Fibroblast of skin of scalp (primary cell): ENCODE measurements around the gene CD46.

Experiments used
- DNase-seq: peaks from one replicate; pipeline ENCODE4 v3.0.0-alpha.2; 2013

Gene CD46

DNA sequence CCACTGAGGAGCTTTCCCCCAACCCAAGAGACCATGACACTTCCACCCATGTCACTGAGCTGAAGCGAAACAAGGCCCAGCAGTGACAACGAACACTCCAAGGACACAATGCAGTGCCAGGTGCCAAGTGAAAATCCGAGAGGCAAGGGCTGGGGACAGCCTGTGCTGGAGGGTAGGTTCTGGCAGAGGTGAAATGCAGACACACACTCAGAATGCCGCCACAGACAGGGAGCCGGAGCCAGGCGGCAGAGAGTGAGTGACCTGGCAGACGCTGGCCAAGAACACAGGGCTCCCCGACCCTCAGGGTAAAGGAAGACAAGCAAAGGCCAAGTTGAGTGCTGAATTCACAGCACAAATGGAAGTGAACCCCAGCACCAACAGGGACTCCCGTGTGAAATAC is 78.9 kb downstream of the CD46 start:
- DNase-seq: no peak

DNA sequence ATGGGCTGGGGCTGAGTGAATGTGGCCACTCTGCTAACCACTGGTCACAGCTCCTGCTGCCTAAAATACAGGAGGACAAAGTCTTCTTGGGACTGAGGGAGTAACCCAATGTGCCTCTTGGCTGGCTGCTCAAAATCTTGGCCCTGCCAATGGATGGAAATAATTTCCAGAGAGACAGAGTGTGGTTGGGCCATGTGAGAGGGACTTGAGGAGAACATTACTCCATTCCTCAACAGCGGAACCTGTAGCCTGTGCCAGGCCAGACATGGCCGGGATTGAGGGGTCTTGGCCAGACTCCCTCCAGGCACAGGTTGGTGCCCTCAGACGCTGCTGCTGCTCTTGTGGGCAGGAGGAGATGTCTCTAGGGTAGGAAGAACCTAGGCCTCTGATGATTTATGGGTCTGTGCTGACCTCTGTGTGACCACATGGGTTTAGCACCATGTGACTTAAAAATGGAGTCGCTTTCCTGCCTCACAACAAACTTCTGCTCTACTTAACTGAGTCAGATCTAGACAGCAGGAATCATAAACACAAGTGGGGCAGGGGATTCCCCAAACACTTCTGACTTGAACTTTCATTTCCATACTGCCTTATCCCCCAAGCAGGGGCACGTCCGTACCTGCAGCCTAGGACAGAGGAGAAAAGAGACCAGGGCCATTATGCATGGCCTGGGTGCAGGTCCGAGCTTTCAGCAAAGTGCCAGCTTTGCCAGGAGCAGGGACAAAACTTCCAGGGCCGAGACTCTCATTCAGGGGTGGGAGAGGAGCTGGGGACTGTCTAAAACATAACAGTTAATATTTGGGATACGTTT is 79.9 kb downstream of the CD46 start:
- DNase-seq: no peak

DNA sequence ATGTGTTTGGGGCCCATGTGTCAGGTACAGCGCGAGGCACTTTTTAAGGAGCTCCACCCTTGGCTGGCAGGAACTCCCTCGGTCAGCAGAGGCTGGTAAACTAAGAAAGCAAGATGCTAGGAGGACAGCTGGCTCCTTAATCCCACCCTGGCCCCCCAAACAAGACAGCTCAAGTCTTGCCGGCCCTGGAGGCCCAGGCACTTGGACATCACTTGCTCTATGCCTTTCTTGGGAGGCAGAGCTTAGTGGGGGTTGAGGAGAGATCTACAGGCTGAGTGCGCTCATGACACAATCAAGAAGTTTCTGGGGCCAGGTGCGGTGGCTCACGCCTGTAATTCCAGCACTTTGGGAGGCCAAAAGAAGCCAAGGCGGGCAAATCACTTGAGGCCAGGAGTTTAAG is 80.9 kb downstream of the CD46 start:
- no peak for DNase-seq

DNA sequence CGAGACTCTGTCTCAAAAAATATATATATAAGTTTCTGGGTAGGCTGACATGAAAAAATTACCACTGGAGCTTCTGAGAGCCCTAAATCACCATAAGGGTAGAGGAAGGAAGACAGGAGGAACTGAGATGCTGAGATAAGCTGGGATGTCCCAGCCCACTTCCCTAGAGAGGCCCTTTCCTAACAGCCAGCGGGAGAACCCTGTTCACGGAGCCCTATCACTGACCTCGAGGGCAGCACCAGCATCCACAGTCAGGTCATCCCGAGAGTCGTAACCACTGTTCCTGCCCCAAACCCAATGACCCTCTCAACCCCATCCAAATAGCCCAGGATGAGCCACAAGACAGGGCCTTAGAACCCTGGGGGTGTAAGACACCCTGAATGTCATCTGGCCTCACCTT is 81.5 kb downstream of the CD46 start:
- no peak for DNase-seq

DNA sequence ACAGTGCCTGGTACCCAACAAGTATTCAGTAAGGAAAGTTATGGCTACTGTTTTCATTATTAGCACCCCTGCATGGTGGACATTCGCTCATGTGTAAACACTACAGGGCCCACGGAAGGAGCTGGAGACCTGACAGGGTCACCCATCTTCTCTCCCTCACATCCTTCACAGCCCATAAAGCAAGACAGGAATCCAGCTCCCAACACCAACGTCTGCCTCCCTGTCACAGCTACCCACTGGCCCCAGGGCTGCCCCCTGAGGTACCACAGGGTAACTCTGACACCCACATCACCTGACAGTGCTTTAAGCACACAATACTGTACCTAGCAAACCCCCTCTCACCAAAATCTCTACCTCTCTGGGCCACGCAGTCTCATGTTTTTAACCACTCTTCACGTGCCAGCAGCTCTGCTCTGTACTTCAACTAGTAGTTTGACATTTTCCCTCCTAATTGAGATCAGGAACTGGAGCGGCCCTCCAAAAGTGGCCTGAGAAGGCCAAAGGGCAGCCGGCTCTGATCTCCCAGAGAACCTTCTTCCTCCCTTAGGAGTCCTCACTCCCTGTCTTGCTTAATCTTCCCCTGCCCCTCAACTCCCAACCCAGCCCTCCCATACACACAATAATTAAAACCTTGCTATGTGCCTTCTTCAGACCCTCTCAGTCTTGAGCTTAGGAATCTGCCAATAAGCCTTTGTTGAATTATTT is 82.3 kb downstream of the CD46 start:
- DNase-seq: no peak

DNA sequence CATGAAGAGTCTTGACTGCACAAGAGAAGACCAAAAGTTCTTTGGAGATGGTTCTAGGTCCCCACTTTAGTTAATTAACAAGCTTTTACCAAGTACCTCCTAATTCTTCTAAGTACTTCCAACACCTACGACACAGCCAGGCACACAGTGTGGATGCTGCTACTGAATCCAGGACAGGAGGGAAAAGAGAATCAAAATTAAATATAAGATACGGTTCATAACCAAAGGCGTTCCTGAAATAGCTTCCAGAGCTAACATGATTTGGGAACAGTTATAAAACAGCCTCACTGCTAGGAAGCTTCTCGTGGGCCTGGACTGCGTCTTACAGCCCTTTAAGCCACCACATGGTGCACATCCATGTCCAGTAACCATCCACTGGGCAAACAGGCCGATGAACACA is 84.1 kb downstream of the CD46 start:
- DNase-seq: no peak

DNA sequence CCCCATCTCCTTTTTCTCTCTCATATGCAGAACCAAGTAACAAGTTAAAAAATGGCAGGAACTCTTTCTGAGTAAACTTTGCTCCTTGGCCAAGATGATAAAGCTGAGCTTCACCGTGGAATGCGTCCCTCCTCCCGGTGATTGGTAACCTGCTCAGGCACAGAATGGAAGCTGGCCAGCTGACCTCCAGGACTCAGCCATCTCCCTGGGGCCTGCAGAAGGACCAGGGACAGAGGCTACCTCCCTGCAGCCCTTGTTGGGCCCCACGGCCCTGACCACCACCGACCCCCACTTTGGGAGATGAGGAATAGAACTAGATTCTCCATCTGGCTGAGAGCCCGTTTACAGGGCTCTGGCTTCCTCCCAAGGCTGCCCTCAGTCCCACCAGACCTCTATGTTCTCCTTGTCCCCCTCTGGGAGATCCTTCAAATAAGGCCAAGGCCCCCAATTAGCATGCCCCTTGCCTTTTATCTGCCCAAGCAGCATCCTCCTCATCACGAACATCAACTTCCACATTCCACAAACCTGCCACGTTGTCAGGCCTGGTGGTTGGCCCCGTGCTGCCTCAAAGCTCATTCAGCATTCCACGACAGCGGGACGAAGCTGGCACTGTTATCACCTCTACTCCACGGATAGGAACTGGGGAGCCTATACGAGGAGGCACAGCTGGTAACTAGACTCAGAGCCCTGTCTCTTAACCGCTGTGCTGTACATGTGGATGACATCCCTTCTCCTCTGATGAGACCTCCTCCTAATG is 84.9 kb downstream of the CD46 start:
- no peak for DNase-seq

DNA sequence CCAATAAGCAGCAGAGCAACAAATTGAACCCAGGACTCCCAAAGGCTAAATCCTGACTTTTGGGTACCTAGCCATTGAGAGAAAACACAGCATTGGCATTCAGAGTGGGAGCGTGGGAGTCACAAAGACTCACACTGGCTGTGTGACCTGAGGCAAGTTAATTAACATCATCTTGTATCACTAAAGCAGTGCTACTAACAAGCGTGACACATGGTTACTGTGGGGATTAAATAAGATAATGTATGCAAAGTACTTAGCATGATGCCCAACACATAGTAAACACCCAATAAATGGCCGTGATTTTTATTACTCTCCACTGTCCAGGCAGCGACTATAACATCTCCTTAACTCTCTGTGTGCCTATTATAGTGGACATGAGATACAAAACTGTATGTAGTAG is 85.8 kb downstream of the CD46 start:
- no peak for DNase-seq

DNA sequence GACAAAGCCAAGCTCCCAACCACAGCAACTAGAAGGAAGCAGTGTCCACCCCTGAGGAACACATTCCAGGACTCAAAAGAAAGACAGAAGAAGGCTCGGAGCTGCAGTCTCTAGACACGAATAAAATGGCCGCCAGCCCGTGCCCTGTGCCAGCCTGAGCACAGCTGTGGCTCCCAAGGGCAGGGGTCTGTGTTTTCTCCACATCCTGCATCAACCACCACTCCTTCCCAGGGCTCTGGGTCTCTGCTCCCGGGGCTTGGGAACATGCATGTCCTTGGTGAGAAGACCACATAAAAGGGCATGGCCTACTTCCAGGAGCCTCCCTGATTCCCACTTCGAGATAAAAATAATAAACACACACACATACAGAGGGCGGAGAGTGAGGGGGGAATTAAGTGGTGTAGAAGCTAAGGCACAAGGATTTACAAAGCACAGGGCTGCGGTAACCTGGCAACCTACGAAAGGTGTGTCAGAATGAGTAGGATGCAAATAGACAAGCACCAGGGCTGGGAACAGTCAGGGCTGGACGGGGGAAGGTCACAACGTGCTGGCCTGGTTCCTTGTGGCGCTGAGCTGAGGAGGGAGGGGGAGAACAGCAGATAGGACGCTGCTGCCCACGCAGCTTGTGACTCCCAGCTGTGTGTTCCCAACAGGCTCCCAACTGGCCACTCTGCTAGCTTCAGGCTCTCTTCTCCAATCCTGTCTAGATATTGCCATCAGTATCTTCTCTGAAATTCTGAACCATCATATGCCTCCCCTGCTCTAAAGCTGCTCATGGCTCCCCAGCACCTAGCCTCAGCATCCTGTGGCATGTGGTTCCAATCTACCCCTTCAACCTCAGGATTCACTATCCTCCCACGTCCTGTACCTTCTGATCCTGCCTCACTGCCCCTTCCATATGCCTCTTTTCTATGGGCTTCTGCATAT is 86.6 kb downstream of the CD46 start:
- DNase-seq: no peak

DNA sequence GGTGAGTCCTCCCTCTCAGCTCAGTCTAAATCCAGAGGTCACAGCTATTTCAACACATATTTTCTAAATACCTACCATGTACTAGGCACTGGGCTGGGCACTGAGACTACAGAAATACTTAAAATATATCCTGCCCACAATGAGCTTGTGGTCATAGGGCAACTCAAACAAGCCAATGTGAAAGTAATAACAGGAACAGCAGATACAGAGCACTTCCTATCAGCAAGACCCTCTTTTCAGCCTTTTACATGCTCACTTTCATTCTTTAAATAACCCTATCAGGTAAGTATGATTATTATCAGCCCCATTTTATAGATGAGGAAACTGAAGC is 87.2 kb downstream of the CD46 start:
- no peak for DNase-seq

DNA sequence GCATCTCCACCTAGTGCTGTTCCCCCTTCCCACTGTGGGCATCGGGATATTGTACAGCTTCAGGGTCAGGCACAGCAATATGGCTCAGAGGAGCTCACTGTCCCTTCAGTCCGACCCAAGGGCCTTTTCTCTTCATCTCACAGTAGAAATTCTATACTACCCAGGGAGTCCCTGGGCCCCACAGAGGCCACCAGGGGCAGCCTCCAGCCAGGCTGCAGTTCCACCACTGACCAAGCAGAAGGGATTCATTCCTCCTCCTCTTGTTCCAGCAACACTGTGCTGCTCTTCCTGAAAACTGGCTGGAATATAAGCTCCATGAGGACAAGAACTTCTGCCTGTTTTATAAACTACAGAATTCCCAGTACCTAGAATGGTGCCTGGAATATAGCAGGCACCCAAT is 88.5 kb downstream of the CD46 start:
- DNase-seq: no peak

DNA sequence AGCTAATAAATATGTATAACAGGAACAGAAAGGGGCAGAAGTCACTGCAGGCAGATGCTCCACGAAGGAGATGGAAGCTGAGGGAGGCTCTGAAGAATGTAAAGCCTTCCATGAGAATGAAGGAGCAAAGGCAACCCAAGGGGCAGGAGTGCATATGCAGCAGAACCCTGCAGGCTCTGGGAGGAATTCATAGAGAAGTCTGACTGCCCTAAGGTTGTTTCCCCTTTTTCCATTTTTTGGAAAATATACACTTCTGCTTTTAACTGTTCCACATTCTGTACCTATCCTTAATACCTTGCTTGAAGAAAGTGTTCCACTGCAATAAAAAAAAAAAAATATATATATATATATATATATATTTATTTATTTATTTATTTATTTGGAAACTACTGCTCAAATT is 89.4 kb downstream of the CD46 start:
- DNase-seq: no peak

DNA sequence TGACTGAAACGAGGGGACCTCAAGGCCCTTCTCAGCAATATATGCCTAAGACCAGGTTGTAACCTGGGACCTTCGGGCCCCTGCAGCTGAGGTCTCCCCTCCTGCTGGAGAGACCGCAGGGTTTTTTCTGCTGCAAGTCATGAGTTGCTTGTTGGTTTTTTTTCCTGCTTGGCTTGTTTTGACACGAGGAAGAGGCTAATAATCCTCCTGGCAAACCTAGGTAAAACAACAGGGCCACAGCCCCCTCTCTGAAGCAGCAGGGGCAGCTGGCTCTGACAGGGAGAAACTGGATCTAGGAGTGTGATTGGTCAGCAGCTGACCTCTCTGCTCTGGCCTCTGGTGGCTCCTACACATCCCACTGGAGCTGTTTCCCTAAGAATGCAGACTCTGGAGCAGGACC is 90.0 kb downstream of the CD46 start:
- no peak for DNase-seq

DNA sequence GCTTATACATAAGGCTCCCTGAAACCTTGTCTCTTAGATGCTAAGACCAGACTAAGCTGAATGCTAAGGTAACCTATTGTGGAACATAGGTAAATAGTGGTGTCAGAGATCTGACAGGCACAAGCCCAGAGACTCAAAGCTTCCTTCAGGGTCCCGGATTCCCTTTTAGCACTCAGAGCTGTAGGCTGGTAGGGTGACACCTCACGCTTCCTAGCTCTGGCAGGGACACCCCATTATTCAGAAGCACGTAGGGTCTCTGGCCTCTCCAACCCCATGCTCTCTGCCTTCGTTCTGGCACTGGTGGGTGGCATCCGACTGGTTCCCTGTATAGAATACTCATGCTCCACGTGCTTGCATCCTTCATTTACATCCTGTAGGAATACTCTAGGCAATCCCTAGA is 90.7 kb downstream of the CD46 start:
- DNase-seq: no peak

DNA sequence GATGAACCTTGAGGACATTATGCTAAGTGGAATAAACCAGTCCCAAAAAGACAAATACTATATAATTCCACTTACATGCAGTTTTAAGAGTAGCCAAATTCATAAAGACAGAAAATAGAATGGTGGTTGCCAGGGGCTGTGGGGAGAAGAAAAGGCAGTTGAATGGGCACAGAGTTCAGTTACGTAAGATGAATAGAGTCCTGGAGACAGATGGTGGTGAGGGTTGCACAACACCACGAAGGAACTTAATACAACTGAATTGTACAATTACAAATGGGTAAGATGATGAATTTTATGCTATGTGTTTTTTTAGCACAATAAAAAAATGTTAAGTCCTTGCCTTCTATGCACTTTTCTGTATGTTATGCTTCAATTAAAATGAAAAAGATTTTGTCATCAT is 92.5 kb downstream of the CD46 start:
- DNase-seq: no peak
